ENCODE data around the gene SP110.
"Not testable (repeated sequence)": the region's sequence is repeated elsewhere in the genome, so short reads cannot be mapped to it uniquely, and the experiment has no call there.

Gene SP110

DNA sequence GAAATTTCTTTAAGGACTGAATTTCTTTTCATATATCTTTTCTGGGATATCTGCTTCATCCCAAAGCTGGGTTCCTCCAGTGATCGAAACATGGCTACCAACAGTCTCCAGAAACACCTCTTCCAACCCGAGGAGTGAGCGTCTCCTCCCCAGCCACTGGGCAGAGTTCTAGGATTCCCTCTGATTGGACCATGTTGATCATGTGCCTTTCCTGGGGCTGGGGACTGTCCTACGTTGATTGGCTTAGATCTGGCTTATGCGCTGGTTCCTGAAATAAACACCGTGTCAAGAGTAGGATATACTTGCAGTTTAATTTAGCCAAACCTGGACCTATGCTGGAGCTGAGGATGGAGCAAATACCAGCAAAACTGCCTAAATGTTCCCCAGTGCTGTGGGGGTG is 95.5 kb downstream of the SP110 start:
- DNase-seq = no peak

DNA sequence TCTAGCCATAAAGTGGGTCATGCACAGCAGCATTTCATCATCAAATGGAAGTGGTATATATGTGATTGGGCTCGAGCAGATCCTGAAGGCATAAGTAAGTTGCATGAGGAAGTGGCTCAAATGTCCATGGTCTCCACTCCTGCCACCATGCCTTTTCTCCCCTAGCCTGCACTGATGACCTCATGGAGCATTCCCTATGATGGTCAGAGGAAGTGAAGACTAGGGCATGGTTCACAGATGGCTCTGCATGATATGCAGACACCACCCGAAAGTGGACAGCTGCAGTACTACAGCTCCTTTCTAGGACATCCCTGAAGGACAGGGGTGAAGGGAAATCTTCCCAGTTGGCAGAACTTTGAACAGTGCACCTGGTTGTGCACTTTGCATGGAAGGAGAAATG is 99.4 kb downstream of the SP110 start:
- not testable (repeated sequence) for DNase-seq

DNA sequence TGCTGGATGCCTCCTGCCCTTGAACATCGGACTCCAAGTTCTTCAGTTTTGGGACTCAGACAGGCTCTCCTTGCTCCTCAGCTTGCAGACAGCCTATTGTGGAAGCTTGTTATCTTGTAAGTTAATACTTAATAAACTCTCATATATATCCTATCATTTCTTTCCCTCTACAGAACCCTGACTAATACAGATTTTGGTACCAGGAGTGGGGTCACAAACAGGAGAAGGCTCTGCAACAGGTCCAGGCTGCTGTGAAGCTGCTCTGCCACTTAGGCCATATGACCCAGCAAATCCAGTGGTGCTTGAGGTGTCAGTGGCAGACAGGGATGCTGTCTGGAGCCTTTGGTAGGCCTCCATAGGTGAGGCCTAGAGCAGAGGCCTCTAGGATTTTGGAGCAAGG is 100.0 kb downstream of the SP110 start:
- DNase-seq = not testable (repeated sequence)
